Hepatocyte (in vitro differentiated cells): Measurements from ENCODE around the gene CDH4. TPM values are rescaled to one million over a fixed set of nuclear protein-coding genes. Genes with fewer than 3 reads are reported as not detected.

Source experiments
- DNase-seq: peaks from one replicate; pipeline ENCODE4 v3.0.0-alpha.2; 2016; ENCODE audit warnings: low spot score
- H2AFZ ChIP-seq: fragments of 200-600 bp; sonication (generic); 2 replicates; pipeline ENCODE4 v1.6.0; 2016; ENCODE audit warnings: antibody characterized with exemption, mild to moderate bottlenecking
- H3K27ac ChIP-seq: fragments of 200-600 bp; sonication (generic); 2 replicates; pipeline ENCODE4 v1.5.1; 2016; ENCODE audit warnings: mild to moderate bottlenecking
- H3K27me3 ChIP-seq: fragments of 200-600 bp; sonication (generic); 2 replicates; pipeline ENCODE4 v1.6.1; 2016
- H3K36me3 ChIP-seq: fragments of 200-600 bp; sonication (generic); replicated peaks from 2 replicates; pipeline ENCODE4 v1.5.1; 2016; ENCODE audit warnings: low read depth; ENCODE audit not compliant: insufficient read depth
- H3K4me1 ChIP-seq: fragments of 200-600 bp; sonication (generic); 2 replicates; pipeline ENCODE4 v1.5.1; 2016; ENCODE audit warnings: mild to moderate bottlenecking, moderate library complexity; ENCODE audit not compliant: insufficient read depth
- H3K4me2 ChIP-seq: fragments of 200-600 bp; sonication (generic); 2 replicates; pipeline ENCODE4 v1.6.0; 2016
- H3K4me3 ChIP-seq: fragments of 200-600 bp; sonication (generic); 2 replicates; pipeline ENCODE4 v1.5.1; 2016; ENCODE audit warnings: mild to moderate bottlenecking
- H3K79me2 ChIP-seq: fragments of 200-600 bp; sonication (generic); 2 replicates; pipeline ENCODE4 v1.6.0; 2017; ENCODE audit warnings: mild to moderate bottlenecking
- H3K9me2 ChIP-seq: fragments of 200-600 bp; sonication (generic); replicated peaks from 2 replicates; pipeline ENCODE4 v1.6.0; 2017; ENCODE audit warnings: mild to moderate bottlenecking; ENCODE audit not compliant: insufficient read depth
- H3K9me3 ChIP-seq: fragments of 200-600 bp; sonication (generic); 2 replicates; pipeline ENCODE4 v1.5.1; 2016; ENCODE audit warnings: low read depth, mild to moderate bottlenecking
- H4K20me1 ChIP-seq: fragments of 200-600 bp; sonication (generic); 2 replicates; pipeline ENCODE4 v1.6.0; 2016; ENCODE audit warnings: mild to moderate bottlenecking; ENCODE audit not compliant: insufficient read depth, poor library complexity, severe bottlenecking
- EZH2 ChIP-seq: fragments of 200-600 bp; sonication (generic); IDR thresholded peaks from 2 replicates; pipeline ENCODE4 v1.6.1; 2016; ENCODE audit warnings: antibody characterized with exemption, mild to moderate bottlenecking, borderline replicate concordance
- EZH2phosphoT487 ChIP-seq: fragments of 200-600 bp; sonication (generic); IDR thresholded peaks from one replicate; pipeline ENCODE4 v1.6.1; 2018; ENCODE audit warnings: antibody characterized with exemption, mild to moderate bottlenecking, low read depth, moderate library complexity; ENCODE audit not compliant: unreplicated experiment, severe bottlenecking
- WGBS: methylation state at CpG from one replicate; pipeline ENCODE4 v1.1.6; 2016; ENCODE audit warnings: low lambda C conversion rate; ENCODE audit errors: missing lambda C conversion rate; 5-methylcytosine and 5-hydroxymethylcytosine counted together
- polyA plus RNA-seq: library from polyadenylated mRNA; unstranded; fragments of >200 nt; fragmentation: Nextera tagmentation; extraction: Ambion mirVana; gene quantifications from 2 replicates; pipeline ENCODE4 v1.2.1, GENCODE V29; 2016
- total RNA-seq: library from RNA; depleted of rRNA; stranded (reverse); fragments of >200 nt; gene quantifications from 2 replicates; pipeline ENCODE4 v1.2.3, GENCODE V29; 2014
- TF ChIP-seq, protein P1 (sequence below): fragments of 200-600 bp; sonication (generic); IDR thresholded peaks from 2 replicates; pipeline ENCODE4 v1.5.1; 2016; ENCODE audit warnings: antibody characterized with exemption, mild to moderate bottlenecking; ENCODE audit not compliant: poor library complexity

Gene CDH4
- total and polyA plus RNA-seq, 2 experiments from 2014 or later, result 0.53 to 0.73 TPM

DNA sequence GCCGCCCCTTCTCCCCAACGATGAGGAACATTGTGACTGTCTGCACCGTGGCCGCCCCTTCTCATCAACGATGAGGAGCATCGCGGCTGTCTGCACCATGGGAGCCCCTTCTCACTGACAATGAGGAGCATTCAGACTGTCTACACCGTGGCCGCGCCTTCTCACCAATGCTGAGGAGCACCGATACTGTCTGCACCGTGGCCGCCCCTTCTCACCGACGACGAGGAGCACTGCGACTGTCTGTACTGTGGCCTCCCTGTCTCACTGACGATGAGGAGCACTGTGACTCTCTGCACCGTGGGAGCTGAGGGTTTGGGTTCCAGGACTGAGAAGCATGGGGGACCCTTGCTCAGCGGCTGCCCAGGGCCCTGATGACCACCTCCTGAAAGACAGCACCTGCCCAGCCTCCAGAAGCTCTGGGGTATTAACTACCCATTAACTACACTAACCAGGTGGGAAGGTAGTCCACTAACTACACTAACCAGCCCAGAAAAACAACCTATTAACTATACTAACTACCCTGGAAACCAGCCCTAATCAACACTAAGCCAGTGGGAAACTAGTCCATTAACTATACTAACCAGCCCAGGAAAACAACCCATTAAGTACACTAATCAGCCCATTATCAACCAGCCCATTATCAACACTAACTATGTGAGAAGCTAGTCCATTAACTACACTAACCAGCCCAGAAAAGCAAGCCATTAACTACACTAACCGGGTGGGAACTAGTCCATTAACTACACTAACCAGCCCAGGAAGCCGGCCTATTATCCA, 696.7 kb downstream of the CDH4 start:
- Histone ChIP-seq H4K20me1 (no peaks in the 10 kb centered on the region), H3K9me3 (no peaks in the 10 kb centered on the region), H3K4me2 (no peak overlapping the region), H2AFZ (no peak overlapping the region), H3K27ac (no peak overlapping the region), H3K9me2 (no peaks in the 10 kb centered on the region), H3K4me1 (no peaks in the 10 kb centered on the region), H3K4me3 (no peak overlapping the region), H3K79me2 (no peaks in the 10 kb centered on the region), H3K36me3 (no peaks in the 10 kb centered on the region), H3K27me3 (no peaks in the 10 kb centered on the region)
- no peak for DNase-seq
- 95% methylated on average over 19 of the region's 22 CpGs for WGBS
- TF ChIP-seq EZH2, result no peak
- TF ChIP-seq EZH2phosphoT487, result no peak
- TF ChIP-seq, protein P1, sequence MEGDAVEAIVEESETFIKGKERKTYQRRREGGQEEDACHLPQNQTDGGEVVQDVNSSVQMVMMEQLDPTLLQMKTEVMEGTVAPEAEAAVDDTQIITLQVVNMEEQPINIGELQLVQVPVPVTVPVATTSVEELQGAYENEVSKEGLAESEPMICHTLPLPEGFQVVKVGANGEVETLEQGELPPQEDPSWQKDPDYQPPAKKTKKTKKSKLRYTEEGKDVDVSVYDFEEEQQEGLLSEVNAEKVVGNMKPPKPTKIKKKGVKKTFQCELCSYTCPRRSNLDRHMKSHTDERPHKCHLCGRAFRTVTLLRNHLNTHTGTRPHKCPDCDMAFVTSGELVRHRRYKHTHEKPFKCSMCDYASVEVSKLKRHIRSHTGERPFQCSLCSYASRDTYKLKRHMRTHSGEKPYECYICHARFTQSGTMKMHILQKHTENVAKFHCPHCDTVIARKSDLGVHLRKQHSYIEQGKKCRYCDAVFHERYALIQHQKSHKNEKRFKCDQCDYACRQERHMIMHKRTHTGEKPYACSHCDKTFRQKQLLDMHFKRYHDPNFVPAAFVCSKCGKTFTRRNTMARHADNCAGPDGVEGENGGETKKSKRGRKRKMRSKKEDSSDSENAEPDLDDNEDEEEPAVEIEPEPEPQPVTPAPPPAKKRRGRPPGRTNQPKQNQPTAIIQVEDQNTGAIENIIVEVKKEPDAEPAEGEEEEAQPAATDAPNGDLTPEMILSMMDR, result no peak

DNA sequence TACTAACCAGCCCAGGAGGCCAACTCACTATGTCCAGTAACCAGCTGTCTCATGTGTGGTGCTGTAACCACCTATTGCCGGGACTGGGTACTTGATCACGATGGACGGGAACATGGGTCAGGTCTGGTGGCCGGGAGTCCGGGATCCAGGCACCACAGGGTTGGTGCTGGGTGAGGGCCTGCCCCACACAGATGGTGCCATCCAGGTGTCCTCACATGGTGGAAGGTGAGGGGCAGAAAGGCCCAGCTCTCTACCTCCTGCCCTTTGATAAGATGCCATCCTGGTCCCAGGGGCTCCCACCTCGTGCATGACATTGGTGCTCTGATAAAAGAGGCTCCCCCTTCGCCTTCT, 697.3 kb downstream of the CDH4 start:
- no peaks in the 10 kb centered on the region for H3K4me1 ChIP-seq
- H3K36me3 ChIP-seq, result no peaks in the 10 kb centered on the region
- no peaks in the 10 kb centered on the region for H3K27me3 ChIP-seq
- DNase-seq, result no peak
- no peaks in the 10 kb centered on the region for H3K9me3 ChIP-seq
- TF ChIP-seq EZH2 (no peak), EZH2phosphoT487 (no peak)
- TF ChIP-seq, protein P1, result no peak
- no peak overlapping the region for H3K4me2 ChIP-seq
- H3K9me2 ChIP-seq, result no peaks in the 10 kb centered on the region
- H3K4me3 ChIP-seq, result no peak overlapping the region
- no peak overlapping the region for H3K27ac ChIP-seq
- H3K79me2 ChIP-seq, result no peaks in the 10 kb centered on the region
- no peak overlapping the region for H2AFZ ChIP-seq
- no peaks in the 10 kb centered on the region for H4K20me1 ChIP-seq
- 92% methylated on average over 7 of the region's 7 CpGs for WGBS

DNA sequence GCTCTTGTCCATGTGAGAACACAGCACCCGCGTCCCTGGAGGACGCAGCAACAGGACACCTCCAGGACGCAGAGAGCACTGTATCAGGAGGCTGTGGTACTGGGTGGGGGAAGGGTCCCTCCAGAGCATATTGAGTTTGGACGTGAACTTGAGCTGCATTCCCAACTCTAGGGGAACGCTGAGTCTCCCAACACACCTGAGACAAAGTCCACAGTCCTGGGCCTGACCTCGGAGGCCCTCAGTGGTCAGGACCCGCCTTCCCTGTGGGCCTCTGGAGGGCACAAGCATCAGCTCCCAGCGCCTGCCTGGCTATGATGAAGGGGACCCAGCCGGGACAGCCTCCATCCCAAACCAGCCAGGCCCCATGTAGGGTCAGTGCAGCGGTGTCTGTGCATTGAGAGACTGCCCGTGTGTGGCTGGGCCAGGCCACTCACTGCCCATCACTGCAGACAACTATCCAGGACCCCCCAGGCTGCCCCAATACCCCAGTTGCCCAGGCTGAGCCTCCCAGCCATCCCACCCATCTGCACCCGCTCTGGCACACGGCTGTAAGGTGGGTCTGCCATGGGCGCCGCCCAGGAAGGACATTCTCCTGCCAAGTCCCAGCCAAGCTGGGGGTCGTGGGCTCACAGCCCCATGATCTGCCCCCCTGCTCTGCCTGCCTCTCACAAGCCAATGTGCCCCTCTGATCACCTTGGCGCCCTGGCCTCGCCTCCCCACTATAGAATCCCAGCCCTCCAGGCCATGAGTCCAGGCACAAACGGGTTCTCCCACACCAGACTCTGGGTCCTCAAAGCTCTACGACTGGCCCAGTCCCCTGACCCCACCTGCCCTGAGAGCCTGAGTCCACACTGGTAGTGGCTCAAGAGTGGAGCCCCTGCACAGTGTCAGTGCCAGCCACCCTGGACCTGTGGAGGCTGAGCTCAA, 697.9 kb downstream of the CDH4 start:
- Histone ChIP-seq H3K9me2 (no peaks in the 10 kb centered on the region), H3K27ac (no peak overlapping the region), H3K79me2 (no peaks in the 10 kb centered on the region), H4K20me1 (no peaks in the 10 kb centered on the region), H3K36me3 (no peaks in the 10 kb centered on the region), H3K27me3 (peaks cover under 1% of the 10 kb centered on the region), H3K4me2 (no peak overlapping the region), H3K4me3 (no peak overlapping the region), H2AFZ (no peak overlapping the region), H3K4me1 (no peaks in the 10 kb centered on the region), H3K9me3 (no peaks in the 10 kb centered on the region)
- DNase-seq, result no peak
- WGBS, result 89% methylated on average over 21 of the region's 21 CpGs
- no peak for TF ChIP-seq EZH2phosphoT487
- TF ChIP-seq EZH2, result no peak
- TF ChIP-seq, protein P1, result no peak
